ENCODE results near the gene RPL38.

Gene RPL38

GRCh38 chr17:74192950-74193781 lies 10.3 kb upstream of the RPL38 start:
- H3K27me3 ChIP-seq (ENCODE audit: insufficient read depth, low read depth, severe bottlenecking) = no peaks in the 10 kb centered on the region
- H3K36me3 ChIP-seq = no peaks in the 10 kb centered on the region
- H3K9me3 ChIP-seq (ENCODE audit: severe bottlenecking) = no peaks in the 10 kb centered on the region
- DNase-seq = peak; percentile 97
- H3K27ac ChIP-seq = peak overlapping the region; percentile 75
- H3K4me3 ChIP-seq (ENCODE audit: low read depth, low read length) = no peak overlapping the region; the same call in 1 of the 2 replicates
- TF ChIP-seq, protein P1, sequence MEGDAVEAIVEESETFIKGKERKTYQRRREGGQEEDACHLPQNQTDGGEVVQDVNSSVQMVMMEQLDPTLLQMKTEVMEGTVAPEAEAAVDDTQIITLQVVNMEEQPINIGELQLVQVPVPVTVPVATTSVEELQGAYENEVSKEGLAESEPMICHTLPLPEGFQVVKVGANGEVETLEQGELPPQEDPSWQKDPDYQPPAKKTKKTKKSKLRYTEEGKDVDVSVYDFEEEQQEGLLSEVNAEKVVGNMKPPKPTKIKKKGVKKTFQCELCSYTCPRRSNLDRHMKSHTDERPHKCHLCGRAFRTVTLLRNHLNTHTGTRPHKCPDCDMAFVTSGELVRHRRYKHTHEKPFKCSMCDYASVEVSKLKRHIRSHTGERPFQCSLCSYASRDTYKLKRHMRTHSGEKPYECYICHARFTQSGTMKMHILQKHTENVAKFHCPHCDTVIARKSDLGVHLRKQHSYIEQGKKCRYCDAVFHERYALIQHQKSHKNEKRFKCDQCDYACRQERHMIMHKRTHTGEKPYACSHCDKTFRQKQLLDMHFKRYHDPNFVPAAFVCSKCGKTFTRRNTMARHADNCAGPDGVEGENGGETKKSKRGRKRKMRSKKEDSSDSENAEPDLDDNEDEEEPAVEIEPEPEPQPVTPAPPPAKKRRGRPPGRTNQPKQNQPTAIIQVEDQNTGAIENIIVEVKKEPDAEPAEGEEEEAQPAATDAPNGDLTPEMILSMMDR (IDR thresholded peaks at IDR 0.05; ENCODE audit: low read depth, low read length) = no peak

DNA sequence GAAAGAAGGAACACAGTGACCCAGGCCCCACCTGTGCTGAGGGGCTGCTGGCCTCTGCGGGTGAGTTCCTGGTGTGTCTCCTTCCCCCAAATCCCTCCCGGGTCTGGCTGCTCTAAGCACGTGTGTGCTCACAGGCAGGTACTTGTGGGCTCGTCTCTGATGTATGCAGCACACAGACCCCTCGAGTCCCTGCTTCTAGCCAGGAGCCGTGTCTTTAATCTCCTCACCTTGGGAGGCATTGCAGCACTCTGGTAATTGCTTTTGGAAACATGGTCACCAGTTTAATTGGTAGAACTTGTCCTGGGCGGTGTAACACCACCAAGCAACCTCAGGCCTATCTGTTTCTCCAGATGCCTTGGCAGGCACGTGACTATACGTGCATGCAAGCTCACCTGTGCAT lies 8.8 kb upstream of the RPL38 start:
- no peaks in the 10 kb centered on the region for H3K36me3 ChIP-seq
- TF ChIP-seq, protein P1 (IDR thresholded peaks at IDR 0.05; ENCODE audit: low read depth, low read length) = no peak
- peak; percentile 56 for DNase-seq
- no peak overlapping the region for H3K4me3 ChIP-seq (ENCODE audit: low read depth, low read length)
- no peaks in the 10 kb centered on the region for H3K9me3 ChIP-seq (ENCODE audit: severe bottlenecking)
- H3K27me3 ChIP-seq (ENCODE audit: insufficient read depth, low read depth, severe bottlenecking) = no peaks in the 10 kb centered on the region
- peak overlapping the region; percentile 75 for H3K27ac ChIP-seq

DNA sequence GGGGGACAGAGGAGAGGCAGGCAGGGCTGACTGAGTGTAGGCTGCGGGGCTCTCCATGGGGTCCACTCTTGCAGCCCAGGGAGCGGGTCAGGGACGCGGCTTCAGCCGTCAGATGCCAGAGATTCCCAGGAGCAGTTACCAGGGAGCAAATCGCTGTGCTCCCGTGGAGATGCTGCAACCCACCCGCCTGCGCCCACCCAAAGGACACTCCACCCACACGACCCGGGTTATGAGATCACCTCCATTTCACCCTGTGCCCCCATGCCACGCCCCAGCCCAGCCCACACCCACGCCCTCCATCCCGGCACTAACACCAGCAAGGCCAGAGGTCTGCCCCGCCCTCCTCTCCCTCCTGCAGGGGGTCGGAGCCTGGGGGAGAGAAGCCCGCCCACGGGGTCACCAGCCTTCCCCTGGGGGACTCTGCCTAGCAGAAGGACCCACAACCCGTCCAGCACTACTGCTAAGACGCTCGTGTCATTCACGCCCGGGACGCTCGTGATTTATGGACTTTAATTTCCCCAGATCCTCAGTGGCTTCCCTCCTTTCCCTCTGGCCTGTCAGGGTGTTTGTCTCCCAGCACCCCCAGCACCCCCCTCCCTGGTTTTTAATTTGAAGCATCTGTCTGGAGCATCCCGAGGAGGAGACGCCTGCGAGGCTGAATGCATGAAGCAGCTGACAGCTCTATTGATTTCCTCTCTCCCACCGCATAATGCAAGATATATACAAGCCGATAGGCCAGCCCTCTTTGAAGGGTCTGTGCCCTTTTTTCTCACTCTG lies 6.7 kb upstream of the RPL38 start:
- Histone ChIP-seq H3K9me3 (ENCODE audit: severe bottlenecking) (no peaks in the 10 kb centered on the region), H3K27me3 (ENCODE audit: insufficient read depth, low read depth, severe bottlenecking) (no peaks in the 10 kb centered on the region), H3K27ac (peak overlapping the region; percentile 4; the same call in 1 of the 2 replicates), H3K36me3 (no peaks in the 10 kb centered on the region), H3K4me3 (ENCODE audit: low read depth, low read length) (no peak overlapping the region)
- TF ChIP-seq, protein P1 (IDR thresholded peaks at IDR 0.05; ENCODE audit: low read depth, low read length) = no peak
- DNase-seq = no peak

- H3K4me3 ChIP-seq (ENCODE audit: low read depth, low read length) = no peak overlapping the region
- no peaks in the 10 kb centered on the region for H3K36me3 ChIP-seq
- TF ChIP-seq, protein P1 (IDR thresholded peaks at IDR 0.05; ENCODE audit: low read depth, low read length) = no peak
- H3K9me3 ChIP-seq (ENCODE audit: severe bottlenecking) = no peaks in the 10 kb centered on the region
- no peak for DNase-seq
- no peak overlapping the region for H3K27ac ChIP-seq
- no peaks in the 10 kb centered on the region for H3K27me3 ChIP-seq (ENCODE audit: insufficient read depth, low read depth, severe bottlenecking)
These were observed 5.7 kb upstream of the RPL38 start for GRCh38 chr17:74197801-74198200.

DNA sequence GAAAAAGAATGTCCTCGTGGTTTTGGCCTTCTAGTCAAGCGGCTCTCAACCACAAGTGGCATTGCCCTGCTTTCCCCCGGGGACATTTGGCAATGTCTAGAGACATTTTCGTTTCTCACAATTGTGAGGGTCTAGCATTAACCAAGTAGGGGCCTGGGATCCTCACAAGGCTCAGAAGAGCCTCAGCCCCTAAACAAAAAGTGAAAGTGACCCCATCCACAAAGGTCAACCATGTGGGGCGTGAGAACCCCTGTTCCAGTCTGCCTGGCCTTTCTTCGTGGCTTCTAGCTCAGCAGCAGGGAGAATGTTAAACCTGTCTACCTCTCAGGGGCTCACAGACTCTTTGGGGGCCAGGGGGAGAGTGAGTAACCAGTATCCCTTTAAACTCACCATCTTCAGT lies 4.8 kb upstream of the RPL38 start:
- H3K36me3 ChIP-seq = peaks cover 2% of the 10 kb centered on the region
- no peak overlapping the region for H3K27ac ChIP-seq
- H3K9me3 ChIP-seq (ENCODE audit: severe bottlenecking) = no peaks in the 10 kb centered on the region
- no peak for DNase-seq
- TF ChIP-seq, protein P1 (IDR thresholded peaks at IDR 0.05; ENCODE audit: low read depth, low read length) = no peak
- no peak overlapping the region for H3K4me3 ChIP-seq (ENCODE audit: low read depth, low read length)
- H3K27me3 ChIP-seq (ENCODE audit: insufficient read depth, low read depth, severe bottlenecking) = no peaks in the 10 kb centered on the region
